ENCODE data around the gene CA9.

The CA9 gene

GRCh38 chr9:35675732-35676392, 2.1 kb downstream of the CA9 start:
- DNase-seq (ENCODE audit: low read depth in 2 of 2), result no peak

- no peak for DNase-seq (ENCODE audit: low read depth in 2 of 2)
Measured at GRCh38 chr9:35679091-35679490, 5.4 kb downstream of the CA9 start.

DNA sequence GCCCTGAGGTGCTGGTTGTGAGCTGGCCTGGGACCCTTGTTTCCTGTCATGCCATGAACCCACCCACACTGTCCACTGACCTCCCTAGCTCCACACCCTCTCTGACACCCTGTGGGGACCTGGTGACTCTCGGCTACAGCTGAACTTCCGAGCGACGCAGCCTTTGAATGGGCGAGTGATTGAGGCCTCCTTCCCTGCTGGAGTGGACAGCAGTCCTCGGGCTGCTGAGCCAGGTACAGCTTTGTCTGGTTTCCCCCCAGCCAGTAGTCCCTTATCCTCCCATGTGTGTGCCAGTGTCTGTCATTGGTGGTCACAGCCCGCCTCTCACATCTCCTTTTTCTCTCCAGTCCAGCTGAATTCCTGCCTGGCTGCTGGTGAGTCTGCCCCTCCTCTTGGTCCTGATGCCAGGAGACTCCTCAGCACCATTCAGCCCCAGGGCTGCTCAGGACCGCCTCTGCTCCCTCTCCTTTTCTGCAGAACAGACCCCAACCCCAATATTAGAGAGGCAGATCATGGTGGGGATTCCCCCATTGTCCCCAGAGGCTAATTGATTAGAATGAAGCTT, 6.1 kb downstream of the CA9 start:
- no peak for DNase-seq (ENCODE audit: low read depth in 2 of 2)

DNA sequence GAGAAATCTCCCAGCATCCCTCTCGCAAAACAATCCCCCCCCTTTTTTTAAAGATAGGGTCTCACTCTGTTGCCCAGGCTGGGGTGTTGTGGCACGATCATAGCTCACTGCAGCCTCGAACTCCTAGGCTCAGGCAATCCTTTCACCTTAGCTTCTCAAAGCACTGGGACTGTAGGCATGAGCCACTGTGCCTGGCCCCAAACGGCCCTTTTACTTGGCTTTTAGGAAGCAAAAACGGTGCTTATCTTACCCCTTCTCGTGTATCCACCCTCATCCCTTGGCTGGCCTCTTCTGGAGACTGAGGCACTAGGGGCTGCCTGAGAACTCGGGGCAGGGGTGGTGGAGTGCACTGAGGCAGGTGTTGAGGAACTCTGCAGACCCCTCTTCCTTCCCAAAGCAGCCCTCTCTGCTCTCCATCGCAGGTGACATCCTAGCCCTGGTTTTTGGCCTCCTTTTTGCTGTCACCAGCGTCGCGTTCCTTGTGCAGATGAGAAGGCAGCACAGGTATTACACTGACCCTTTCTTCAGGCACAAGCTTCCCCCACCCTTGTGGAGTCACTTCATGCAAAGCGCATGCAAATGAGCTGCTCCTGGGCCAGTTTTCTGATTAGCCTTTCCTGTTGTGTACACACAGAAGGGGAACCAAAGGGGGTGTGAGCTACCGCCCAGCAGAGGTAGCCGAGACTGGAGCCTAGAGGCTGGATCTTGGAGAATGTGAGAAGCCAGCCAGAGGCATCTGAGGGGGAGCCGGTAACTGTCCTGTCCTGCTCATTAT, 6.8 kb downstream of the CA9 start:
- DNase-seq (ENCODE audit: low read depth in 2 of 2), result no peak

DNA sequence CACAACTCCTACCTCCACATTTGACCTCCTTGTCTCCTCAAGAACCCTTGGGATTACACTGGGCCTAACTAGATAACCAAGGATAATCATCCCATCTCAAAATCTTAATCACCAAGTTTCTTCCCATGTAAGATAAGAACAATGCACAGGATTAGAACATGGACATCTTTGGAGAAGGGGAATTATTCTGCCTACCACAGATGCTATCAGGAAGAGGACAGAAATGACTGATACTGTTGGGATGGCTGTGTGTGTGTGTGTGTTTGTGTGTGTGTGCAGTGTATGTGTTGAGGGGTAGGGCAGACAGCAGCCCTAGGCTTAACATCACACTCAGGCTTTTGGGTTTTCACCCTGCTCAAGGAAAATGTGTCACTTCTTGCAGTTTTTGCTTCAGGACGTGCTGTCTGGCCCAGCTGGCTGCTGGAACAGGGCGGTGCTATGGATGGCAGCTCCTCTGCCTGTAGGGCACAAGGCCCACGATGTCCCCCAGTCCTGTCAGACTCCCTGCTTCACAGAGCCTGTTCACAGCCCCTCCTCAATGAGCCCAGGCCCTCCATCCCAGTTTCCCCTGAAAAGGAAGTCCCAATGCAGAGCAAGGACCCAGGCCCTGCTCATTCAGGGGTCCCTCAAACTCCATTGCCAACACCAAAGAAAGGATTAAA, 7.7 kb downstream of the CA9 start:
- DNase-seq (ENCODE audit: low read depth in 2 of 2), result no peak

GRCh38 chr9:35682051-35682450, 8.3 kb downstream of the CA9 start:
- DNase-seq (ENCODE audit: low read depth in 2 of 2), result no peak

DNA sequence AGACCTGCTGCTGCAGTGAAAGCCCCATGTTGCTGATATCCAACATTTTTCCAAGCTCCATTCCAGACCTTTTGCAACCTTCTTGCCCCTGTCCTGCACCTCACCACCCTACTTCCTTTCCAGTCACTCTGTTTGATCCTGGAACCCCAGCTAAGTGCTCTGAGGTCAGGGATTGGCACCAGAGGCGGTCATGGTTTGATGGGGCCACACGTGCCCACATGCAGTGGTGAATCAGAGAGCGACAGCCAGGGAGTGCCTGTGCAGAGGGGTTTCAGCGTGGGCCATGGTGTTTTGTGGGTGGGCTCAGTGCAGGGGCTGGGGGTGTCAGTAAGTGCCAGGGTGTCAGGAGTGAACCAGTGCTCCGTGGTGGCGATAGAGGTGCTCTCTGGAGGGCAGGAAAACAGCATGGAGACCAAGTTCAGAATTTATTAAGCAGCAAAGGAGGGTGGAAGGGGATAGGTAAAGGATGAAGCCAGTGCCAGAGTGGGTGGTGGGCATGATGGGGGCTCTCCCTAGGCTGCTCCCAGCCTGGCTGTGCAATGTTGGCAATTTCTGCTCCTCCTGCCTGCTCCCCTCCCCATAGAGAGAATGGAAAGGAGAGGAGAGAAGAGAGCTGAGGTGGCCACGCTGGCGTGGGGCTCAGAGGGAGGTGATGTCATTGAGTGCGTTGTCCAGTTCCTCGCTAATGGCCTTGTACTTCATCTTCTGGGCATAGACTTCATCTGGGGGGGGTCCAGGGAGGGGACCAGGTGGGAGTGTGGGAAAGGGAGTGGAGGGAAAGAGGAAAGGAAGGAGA, 9.0 kb downstream of the CA9 start:
- no peak for DNase-seq (ENCODE audit: low read depth in 2 of 2)

DNA sequence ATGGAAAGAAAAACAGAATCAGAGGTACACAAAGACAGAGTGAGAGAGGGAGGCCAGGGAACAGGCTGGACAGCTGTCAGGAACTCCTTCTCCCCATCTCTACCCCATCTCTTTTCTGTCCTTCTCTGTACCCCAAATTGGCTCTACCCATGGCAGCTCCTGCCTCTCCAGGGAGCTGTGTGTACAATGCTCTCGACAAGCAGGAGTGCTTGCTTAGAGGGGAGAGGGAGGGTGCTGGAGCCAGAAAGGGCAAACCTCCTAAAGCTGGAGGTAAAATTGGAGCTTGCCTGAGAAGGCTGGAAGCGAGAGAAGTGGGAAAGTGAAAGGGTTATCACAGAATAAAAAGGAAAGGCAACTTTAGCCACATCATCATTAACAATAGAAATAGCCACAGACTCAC, 9.6 kb downstream of the CA9 start:
- DNase-seq (ENCODE audit: low read depth in 2 of 2), result no peak

DNA sequence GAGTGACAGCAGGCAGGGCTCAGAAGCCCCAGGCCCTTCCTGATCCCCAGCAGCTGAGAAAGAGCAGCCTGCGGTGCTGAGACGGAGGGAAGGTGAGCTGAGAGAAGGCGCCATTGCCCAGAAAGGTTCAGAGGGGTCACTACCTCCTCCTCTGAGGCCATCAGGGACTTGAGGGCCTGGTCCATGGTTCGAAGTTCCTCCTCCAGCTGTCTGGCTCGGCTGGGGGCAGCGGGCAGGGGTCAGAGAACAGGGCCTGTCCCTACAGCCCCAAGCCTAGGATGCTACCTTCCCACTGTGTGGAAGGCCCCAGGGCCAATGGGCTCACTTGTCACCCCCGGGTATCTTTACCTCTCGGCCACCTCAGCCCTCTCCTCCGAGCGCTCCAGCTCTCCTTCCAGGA, 11.2 kb downstream of the CA9 start:
- DNase-seq (ENCODE audit: low read depth in 2 of 2), result no peak

DNA sequence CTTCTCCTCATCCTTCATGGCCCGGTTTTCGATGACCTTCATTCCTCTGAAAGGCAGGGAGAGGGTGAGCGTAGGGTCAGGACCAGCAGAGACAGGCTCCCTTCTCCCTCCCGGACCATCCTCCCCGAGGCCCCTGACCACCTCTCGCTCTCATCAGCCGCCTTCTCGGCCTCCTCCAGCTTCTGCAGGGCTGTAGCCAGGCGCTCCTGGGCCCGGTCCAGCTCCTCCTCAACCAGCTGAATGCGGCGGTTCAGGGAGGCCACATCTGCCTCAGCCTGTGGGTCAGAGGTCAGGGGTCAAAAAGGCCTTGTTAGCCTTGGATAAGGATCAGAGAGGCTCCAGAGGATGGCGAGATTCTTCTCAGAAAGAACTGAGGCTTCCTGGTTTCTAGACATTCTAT, 11.8 kb downstream of the CA9 start:
- no peak for DNase-seq (ENCODE audit: low read depth in 2 of 2)

- no peak for DNase-seq (ENCODE audit: low read depth in 2 of 2)
Measured at GRCh38 chr9:35686222-35687203, 12.8 kb downstream of the CA9 start.

DNA sequence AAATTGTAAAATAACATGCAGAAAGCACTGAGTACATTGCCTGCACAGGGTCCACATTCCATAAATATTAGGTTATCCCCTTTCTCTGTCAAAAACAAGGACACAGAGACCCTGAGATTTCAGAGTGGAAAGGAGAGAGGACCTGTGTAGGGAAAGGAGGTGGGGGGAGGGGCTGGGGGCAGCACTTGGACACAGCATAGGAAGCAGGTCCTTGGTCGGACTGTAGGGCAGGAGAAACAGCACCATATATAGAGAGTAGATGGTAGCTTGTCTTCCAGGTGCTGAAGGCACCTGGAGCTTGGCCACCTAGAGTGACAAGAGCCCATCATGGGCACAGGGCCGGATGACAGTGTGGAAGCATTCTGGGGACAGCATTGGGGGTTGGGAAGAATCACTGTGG, 13.6 kb downstream of the CA9 start:
- no peak for DNase-seq (ENCODE audit: low read depth in 2 of 2)

DNA sequence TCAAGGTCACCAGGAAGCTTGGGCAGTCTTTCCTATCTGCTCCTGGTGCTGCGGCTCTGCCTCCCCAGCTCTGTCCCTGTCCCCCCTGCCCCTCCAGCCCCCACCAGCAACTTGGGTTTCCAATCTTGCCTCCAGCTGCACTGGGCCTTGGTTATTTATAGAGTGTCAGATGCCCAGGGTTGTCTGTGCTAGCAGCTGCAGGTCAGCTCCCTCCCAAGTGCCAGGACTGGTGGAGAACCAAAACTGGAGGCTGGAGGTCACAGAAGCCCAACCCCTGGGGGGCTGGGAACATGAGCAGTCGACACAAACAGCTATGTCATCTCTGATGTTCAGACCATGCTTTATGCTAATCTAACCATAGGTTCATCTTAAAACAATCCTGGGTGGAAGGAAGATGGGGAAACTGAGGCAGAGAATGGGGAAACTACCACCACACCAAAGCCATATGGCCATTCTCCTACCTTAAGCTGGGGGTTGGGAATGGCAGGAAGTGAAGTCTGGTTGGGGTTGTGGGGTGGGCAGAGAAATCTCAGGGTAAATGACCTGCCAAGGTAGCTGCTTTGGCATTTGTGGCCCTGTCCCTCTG, 14.3 kb downstream of the CA9 start:
- DNase-seq (ENCODE audit: low read depth in 2 of 2), result no peak

- peak; percentile 67 to 68 for DNase-seq (ENCODE audit: low read depth in 2 of 2)
Measured at GRCh38 chr9:35688558-35689541, 15.1 kb downstream of the CA9 start.

DNA sequence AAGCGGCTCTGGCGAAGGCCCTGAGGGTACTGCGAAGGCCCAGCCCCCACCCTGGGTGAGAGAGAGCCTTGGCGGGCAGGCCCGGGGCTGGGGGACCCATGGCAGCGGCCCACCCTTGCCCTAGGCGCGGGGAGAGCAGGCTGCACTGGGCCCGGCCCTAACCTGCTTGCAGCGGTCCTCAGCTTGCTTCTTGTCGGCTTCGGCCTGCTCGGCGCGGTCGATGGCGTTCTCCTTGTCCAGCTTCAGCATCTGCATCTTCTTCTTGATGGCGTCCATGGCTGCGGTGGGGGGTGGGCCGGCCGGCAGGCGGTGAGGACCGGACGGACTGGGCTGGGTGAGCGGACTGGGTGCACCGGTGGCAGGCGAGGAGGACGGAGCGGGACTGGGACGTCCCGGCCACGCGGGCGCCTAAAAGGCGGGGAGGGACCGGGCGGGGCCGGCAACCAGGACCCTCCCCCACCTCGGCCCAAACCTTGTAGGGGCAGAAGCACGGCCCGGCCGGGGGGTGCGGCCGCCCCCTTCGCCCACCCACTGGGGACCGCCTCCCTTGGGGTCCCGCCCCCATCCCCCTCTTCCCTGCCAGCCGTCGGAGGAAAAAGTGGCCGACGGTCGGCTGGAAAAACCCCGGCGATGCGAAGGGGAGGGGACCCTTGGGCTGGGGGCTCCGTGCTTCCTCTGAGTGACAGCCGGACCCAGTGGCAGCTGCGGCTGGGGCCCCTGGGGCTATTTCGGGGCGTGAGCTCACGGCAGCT, 16.0 kb downstream of the CA9 start, which contains the start of gene TPM2:
TSS of gene TPM2 (minus strand) at position 384 of the 752 bp plus-strand sequence. CDS start at position 276, 108 bp downstream.
- DNase-seq (ENCODE audit: low read depth in 2 of 2), result peak; percentile 79 to 82

GRCh38 chr9:35690294-35690613, 16.5 kb downstream of the CA9 start:
- peak; percentile 36 for DNase-seq (ENCODE audit: low read depth in 2 of 2)

DNA sequence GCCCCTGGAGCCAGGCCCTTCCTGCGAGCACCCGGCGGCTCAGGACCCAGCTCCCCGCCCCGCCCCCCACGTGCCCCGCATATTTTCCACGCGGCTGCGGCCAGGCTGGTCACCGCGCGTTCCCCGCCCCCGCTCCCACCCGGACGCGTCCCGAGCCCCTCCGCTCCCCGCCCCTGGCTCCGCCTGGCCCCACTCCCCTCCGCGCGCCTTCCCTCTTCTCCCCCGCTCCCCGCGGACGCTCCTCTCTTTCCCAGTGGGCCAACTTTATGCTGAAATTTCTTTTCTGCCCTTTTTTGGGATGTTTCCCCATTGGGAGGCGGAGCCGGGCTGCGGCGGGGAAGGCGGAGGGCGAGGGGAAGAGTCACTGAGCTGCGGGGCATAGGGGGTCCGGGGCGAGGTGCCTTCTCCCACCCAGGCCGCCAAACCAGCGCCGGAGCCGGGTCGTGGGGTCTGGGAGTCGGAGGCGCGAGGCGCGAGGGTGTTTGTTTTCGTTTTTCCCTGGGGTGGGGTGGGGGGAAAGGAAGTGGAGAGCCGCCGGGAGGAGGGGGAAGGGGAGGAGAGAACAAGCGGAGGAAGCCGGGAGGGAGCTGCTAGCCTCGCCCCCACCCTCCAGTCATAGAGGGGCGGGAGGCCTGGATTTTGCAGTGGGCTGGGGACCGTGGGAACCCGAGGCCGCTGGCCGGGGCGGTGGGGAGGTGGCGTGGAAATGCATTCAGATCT, 17.0 kb downstream of the CA9 start:
- DNase-seq (ENCODE audit: low read depth in 2 of 2), result peak; percentile 77 to 82

- no peak for DNase-seq (ENCODE audit: low read depth in 2 of 2)
Measured at GRCh38 chr9:35691334-35691650, 17.6 kb downstream of the CA9 start.

Measured in fibroblast of skin of left biceps (primary cell).